Mucosa of descending colon (tissue), 3 donors: ENCODE measurements around the gene DKK3. TPM values are rescaled to one million over a fixed set of nuclear protein-coding genes. Genes with fewer than 3 reads are reported as not detected.
A peak's percentile ranks its signal among the peaks of the same experiment; 100 is the strongest.

Experiments used
- ATAC-seq: fragments of 200-7000 bp; cut with Tn5 transposase; one replicate; pipeline ENCODE4 v1.9.1; 2020; ENCODE audit warnings: mild to moderate bottlenecking, moderate library complexity
- DNase-seq, 3 donors: peaks; one replicate each; pipeline ENCODE4 v3.0.0-alpha.2; 2020
- H3K36me3 ChIP-seq: fragments of 200-600 bp; one replicate; pipeline ENCODE4 v1.8.0; 2021; ENCODE audit warnings: low read depth, mild to moderate bottlenecking
- H3K4me1 ChIP-seq: fragments of 200-600 bp; one replicate; pipeline ENCODE4 v1.8.0; 2021; ENCODE audit warnings: low read depth, mild to moderate bottlenecking
- H3K4me3 ChIP-seq: fragments of 200-600 bp; one replicate; pipeline ENCODE4 v1.8.0; 2021; ENCODE audit warnings: mild to moderate bottlenecking
- H3K9me3 ChIP-seq: fragments of 200-600 bp; one replicate; pipeline ENCODE4 v1.8.0; 2021; ENCODE audit warnings: mild to moderate bottlenecking
- intact Hi-C, 2 donors: fragments of 100-400 bp; cut with DNase I in 1 of 2; cut with micrococcal nuclease in 1 of 2; formaldehyde crosslinking; loops; one replicate each; pipeline versions ENCODE4 v1.11.0 to v1.11.1; 2022; cut with DNase I, micrococcal nuclease
- total RNA-seq, 3 donors: library from RNA; stranded (reverse); fragmentation: NEBNext Ultra II Directional in 2 of 3; extraction: Animal tissue kit (Norgen Biotek cat#: 25700) in 2 of 3; gene quantifications; one replicate each; pipeline versions ENCODE4 v1.2.1 to v1.2.4, GENCODE V29; 2021 to 2023
- TF ChIP-seq, protein P1 (sequence below): fragments of 200-600 bp; IDR thresholded peaks from one replicate; pipeline ENCODE4 v1.8.0; 2022; ENCODE audit warnings: antibody characterized with exemption, mild to moderate bottlenecking
- donor health status: DM: no; HTN: no; CAD: no; lungs with moderate emphysema.
- donor health status: DM: no; HTN: no; CAD: no.
- donor health status: DM: no; HTN: yes; CAD: no.

The DKK3 gene
- total RNA-seq, 3 donors from 2014 or later = 9.1 to 52.9 (median 18.9) TPM

DNA sequence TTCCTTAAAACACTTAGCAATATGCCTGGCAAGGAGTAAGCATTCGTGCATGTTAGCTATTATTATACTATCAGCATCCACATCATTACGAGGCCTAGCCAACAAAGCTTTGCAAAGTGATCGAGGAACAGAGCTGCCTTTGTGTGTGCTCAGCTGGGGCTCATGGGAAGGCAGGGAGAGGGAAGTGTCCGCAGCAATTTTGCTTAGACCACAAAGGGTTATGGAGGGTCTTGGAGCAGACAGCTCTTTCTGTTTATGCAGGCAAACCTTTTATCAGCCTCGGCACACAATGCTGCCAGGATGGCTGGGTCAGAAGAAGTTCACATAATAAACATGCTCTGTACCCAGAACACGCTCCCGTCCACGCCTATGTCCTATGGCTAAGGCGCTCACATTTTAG, 10.9 kb upstream of the DKK3 start:
- intact Hi-C loops = no loop called here

DNA sequence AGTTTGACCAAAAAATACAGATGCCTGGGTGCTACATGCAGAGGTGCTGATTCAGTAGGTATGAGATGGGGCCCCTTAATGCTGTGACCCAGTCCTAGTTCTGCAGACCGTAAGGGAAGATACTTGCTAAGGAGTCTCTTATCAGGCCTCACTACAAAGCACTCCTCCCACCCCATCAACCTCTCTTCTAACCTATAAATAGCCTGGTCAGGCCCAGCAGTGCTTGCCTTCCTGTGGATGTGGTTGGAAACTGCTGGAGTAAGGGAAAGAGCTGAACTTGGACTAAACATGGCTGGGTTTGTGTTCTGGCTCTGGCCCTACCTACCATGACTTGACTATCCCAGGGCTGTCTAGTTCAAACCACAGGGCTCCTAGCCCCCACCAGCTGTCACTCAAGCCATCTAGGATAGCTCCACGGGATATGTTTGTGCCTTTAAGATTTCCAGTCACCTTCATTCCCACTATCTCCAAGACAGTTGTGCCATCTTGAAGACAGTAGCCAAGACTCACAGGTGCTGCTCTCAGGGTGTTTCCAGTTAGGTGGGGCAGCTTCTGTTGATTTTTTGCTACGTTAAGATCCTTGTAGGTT, 9.5 kb upstream of the DKK3 start:
- TF ChIP-seq, protein P1, sequence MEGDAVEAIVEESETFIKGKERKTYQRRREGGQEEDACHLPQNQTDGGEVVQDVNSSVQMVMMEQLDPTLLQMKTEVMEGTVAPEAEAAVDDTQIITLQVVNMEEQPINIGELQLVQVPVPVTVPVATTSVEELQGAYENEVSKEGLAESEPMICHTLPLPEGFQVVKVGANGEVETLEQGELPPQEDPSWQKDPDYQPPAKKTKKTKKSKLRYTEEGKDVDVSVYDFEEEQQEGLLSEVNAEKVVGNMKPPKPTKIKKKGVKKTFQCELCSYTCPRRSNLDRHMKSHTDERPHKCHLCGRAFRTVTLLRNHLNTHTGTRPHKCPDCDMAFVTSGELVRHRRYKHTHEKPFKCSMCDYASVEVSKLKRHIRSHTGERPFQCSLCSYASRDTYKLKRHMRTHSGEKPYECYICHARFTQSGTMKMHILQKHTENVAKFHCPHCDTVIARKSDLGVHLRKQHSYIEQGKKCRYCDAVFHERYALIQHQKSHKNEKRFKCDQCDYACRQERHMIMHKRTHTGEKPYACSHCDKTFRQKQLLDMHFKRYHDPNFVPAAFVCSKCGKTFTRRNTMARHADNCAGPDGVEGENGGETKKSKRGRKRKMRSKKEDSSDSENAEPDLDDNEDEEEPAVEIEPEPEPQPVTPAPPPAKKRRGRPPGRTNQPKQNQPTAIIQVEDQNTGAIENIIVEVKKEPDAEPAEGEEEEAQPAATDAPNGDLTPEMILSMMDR = no peak
- Histone ChIP-seq H3K4me3 (no peak overlapping the region), H3K36me3 (no peaks in the 10 kb centered on the region), H3K9me3 (no peaks in the 10 kb centered on the region), H3K4me1 (no peaks in the 10 kb centered on the region)
- DNase-seq = no peak
- intact Hi-C loops = no loop called here
- ATAC-seq = no peak

More for the DNA sequence above, 10.9 kb upstream of the DKK3 start:
- Histone ChIP-seq H3K4me3 (no peak overlapping the region), H3K4me1 (no peaks in the 10 kb centered on the region), H3K36me3 (no peaks in the 10 kb centered on the region), H3K9me3 (peaks cover 1% of the 10 kb centered on the region)
- TF ChIP-seq, protein P1 = no peak
- DNase-seq = no peak
- ATAC-seq = no peak

DNA sequence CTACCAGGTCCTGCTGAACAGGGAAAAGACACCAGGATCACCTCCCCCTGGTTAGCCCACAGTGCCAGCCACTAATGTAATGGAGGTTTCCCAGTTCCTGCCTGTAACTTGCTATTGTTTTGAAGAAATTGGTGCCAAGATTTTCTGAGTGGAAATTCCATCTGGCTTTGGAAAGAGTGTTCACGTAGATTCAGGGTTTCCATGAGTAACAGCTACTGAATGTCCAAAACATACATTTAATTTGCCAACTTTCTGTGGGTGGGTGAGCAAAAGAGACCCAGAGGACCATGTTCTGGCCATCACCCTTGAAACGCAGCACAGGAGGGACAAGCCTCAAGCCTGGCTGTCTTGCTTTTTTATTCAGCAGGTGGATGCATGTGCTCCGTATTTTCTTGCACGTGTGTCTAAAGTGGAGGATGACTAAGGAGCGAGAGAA, 8.8 kb upstream of the DKK3 start:
- intact Hi-C loops = no loop called here
- no peak for ATAC-seq
- Histone ChIP-seq H3K4me1 (no peaks in the 10 kb centered on the region), H3K36me3 (no peaks in the 10 kb centered on the region), H3K9me3 (no peaks in the 10 kb centered on the region), H3K4me3 (no peak overlapping the region)
- TF ChIP-seq, protein P1 = no peak
- no peak for DNase-seq

DNA sequence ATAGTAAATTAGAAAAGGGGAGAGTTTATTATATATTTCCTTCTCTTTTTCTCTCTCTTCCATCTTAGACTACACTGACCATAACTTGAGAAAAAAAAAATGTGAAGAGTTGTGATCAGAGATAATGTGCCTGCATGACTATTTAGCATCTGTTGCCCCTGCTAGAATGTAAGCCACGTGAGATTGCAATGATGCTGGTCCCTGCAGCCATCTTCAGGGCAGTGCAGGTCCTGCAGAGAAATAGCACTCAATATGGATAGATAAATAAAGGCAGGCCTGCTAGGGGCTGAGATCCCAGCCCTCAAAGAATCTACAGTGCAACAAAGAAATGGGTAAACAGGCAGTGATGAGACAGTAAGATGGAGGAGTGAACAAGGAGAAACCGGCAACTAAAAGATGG, 7.8 kb upstream of the DKK3 start:
- no peaks in the 10 kb centered on the region for H3K4me1 ChIP-seq
- no peak overlapping the region for H3K4me3 ChIP-seq
- ATAC-seq (no peak), DNase-seq (no peak)
- intact Hi-C loops = no loop called here
- TF ChIP-seq, protein P1 = no peak
- no peaks in the 10 kb centered on the region for H3K36me3 ChIP-seq
- H3K9me3 ChIP-seq = no peaks in the 10 kb centered on the region

DNA sequence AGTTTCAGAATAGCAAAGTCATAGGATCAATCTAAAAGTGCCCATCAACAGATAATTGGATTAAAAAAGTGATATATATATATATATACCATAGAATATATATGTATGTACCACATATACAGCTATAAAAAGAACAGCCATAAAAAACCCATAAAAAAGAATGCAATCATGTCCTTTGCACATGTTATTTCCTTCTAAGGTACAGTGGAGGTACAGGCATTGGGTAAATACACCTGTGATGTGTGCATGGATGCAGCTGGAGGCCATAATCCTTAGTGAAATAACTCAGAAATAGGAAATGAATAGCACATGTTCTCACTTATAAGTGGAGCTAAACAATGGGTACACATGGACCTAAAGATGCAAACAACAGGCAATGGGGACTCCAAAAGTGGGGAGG, 7.1 kb upstream of the DKK3 start:
- ATAC-seq (peak; percentile 88), DNase-seq (no peak)
- H3K36me3 ChIP-seq = no peaks in the 10 kb centered on the region
- H3K4me3 ChIP-seq = no peak overlapping the region
- no peaks in the 10 kb centered on the region for H3K9me3 ChIP-seq
- intact Hi-C loops = no loop called here
- no peaks in the 10 kb centered on the region for H3K4me1 ChIP-seq
- TF ChIP-seq, protein P1 = no peak

DNA sequence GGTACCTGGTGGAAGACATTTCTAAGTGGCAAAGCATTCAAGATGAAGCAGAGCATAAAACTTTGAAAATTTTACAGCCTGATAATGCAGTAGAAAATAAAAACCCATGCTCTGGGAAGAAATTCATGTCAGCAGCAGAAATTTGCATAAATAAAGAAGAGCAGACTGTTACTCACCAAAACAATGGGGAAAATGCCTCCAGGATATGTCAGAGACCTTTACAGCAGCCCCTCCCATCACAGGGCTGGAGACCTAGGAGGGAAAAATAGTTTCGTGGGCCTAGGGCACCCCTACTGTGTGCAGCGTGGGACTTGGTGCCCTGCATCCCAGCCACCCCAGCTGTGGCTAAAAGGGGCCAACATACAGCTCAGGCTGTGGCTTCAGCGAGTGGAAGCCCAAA, 5.4 kb upstream of the DKK3 start:
- no peak for ATAC-seq
- Histone ChIP-seq H3K36me3 (no peaks in the 10 kb centered on the region), H3K4me3 (no peak overlapping the region), H3K4me1 (no peaks in the 10 kb centered on the region), H3K9me3 (no peaks in the 10 kb centered on the region)
- intact Hi-C loops = no loop called here
- TF ChIP-seq, protein P1 = no peak
- DNase-seq = no peak
